ENCODE measurements around the gene BBX. TPM values are rescaled to one million over a fixed set of nuclear protein-coding genes. Genes with fewer than 3 reads are reported as not detected.

The BBX gene
- 23.8 and 24.8 TPM in 2 replicates for polyA plus RNA-seq
- 56.7 and 73.7 TPM in 2 replicates for polyA minus RNA-seq

- no peaks in the 10 kb centered on the region for H3K36me3 ChIP-seq (ENCODE audit: insufficient read depth, low read length)
- H4K20me1 ChIP-seq (ENCODE audit: insufficient read depth) = no peaks in the 10 kb centered on the region
- H3K9me3 ChIP-seq (ENCODE audit: low read length) = no peaks in the 10 kb centered on the region
- H3K9ac ChIP-seq (ENCODE audit: low read length) = peak within 1 kb of the TSS; percentile 70
- peaks cover 11% of the 10 kb centered on the region for H3K79me2 ChIP-seq (replicated peaks; ENCODE audit: insufficient read depth, low read length)
- H3K4me2 ChIP-seq (ENCODE audit: low read length) = peak within 1 kb of the TSS; percentile 82
- H3K4me3 ChIP-seq (ENCODE audit: low read length) = peak within 1 kb of the TSS; percentile 92
- H3K27ac ChIP-seq (ENCODE audit: low read length) = peak within 1 kb of the TSS; percentile 57
- no peaks in the 10 kb centered on the region for H3K9me2 ChIP-seq (ENCODE audit: insufficient read depth, low read length)
- no peaks in the 10 kb centered on the region for H3K27me3 ChIP-seq (ENCODE audit: insufficient read depth, low read depth, low read length)
- H3F3A ChIP-seq (ENCODE audit: insufficient read depth, low read length, poor library complexity, severe bottlenecking) = peaks cover 3% of the 10 kb centered on the region
- TF ChIP-seq TAF1 (IDR thresholded peaks at IDR 0.05; ENCODE audit: low read depth) (peak; percentile 83), MXI1 (conservative IDR thresholded peaks at IDR 0.05; ENCODE audit: poor library complexity, severe bottlenecking) (no peak), RAD21 (conservative IDR thresholded peaks at IDR 0.05) (peak; percentile 43), POLR2AphosphoS5 (IDR thresholded peaks at IDR 0.05) (peak; percentile 80), REST (IDR thresholded peaks at IDR 0.05; ENCODE audit: borderline replicate concordance) (peak; percentile 55), CTCF (IDR thresholded peaks at IDR 0.05; ENCODE audit: poor library complexity, severe bottlenecking) (peak; percentile 12), SMC3 (conservative IDR thresholded peaks at IDR 0.05; ENCODE audit: poor library complexity) (peak; percentile 40), EZH2 (IDR thresholded peaks at IDR 0.05; ENCODE audit: borderline replicate concordance, insufficient read depth, low read length, poor library complexity, severe bottlenecking) (no peak), EP300 (conservative IDR thresholded peaks at IDR 0.05; ENCODE audit: poor library complexity, severe bottlenecking) (no peak)
- peak within 1 kb of the TSS; percentile 48 for H2AFZ ChIP-seq (ENCODE audit: low read depth, low read length)
Measured at GRCh38 chr3:107522510-107523288, at the start of gene BBX. TSS of gene BBX (plus strand) at chr3:107522962. CDS start at chr3:107710461, 187,499 bp downstream.

GRCh38 chr3:107476462-107476861 is 46.3 kb upstream of the BBX start:
- TF ChIP-seq MXI1 (conservative IDR thresholded peaks at IDR 0.05; ENCODE audit: poor library complexity, severe bottlenecking) (no peak), SMC3 (conservative IDR thresholded peaks at IDR 0.05; ENCODE audit: poor library complexity) (no peak), REST (IDR thresholded peaks at IDR 0.05; ENCODE audit: borderline replicate concordance) (no peak), EZH2 (IDR thresholded peaks at IDR 0.05; ENCODE audit: borderline replicate concordance, insufficient read depth, low read length, poor library complexity, severe bottlenecking) (no peak), RAD21 (conservative IDR thresholded peaks at IDR 0.05) (no peak), TAF1 (IDR thresholded peaks at IDR 0.05; ENCODE audit: low read depth) (no peak), CTCF (IDR thresholded peaks at IDR 0.05; ENCODE audit: poor library complexity, severe bottlenecking) (no peak), POLR2AphosphoS5 (IDR thresholded peaks at IDR 0.05) (no peak), EP300 (conservative IDR thresholded peaks at IDR 0.05; ENCODE audit: poor library complexity, severe bottlenecking) (no peak)
- Histone ChIP-seq H3K36me3 (ENCODE audit: insufficient read depth, low read length) (no peaks in the 10 kb centered on the region), H3K4me2 (ENCODE audit: low read length) (no peak overlapping the region), H3K9me3 (ENCODE audit: low read length) (no peaks in the 10 kb centered on the region), H2AFZ (ENCODE audit: low read depth, low read length) (no peak overlapping the region), H3K4me3 (ENCODE audit: low read length) (no peak overlapping the region), H3K79me2 (replicated peaks; ENCODE audit: insufficient read depth, low read length) (no peaks in the 10 kb centered on the region), H3F3A (ENCODE audit: insufficient read depth, low read length, poor library complexity, severe bottlenecking) (no peaks in the 10 kb centered on the region), H3K27ac (ENCODE audit: low read length) (no peak overlapping the region), H4K20me1 (ENCODE audit: insufficient read depth) (no peaks in the 10 kb centered on the region), H3K27me3 (ENCODE audit: insufficient read depth, low read depth, low read length) (no peaks in the 10 kb centered on the region), H3K9ac (ENCODE audit: low read length) (no peak overlapping the region), H3K9me2 (ENCODE audit: insufficient read depth, low read length) (no peaks in the 10 kb centered on the region)

Data from neural cell (in vitro differentiated cells).